Mucosa of descending colon (tissue), 3 donors: ENCODE data around the gene MGAT3. TPM values are rescaled to one million over a fixed set of nuclear protein-coding genes. Genes with fewer than 3 reads are reported as not detected.
A peak's percentile ranks its signal among the peaks of the same experiment; 100 is the strongest.

ENCODE experiments used
- ATAC-seq: fragments of 200-7000 bp; cut with Tn5 transposase; one replicate; pipeline ENCODE4 v1.9.1; 2020; ENCODE audit warnings: mild to moderate bottlenecking, moderate library complexity
- DNase-seq, 3 donors: peaks; one replicate each; pipeline ENCODE4 v3.0.0-alpha.2; 2020
- H3K36me3 ChIP-seq: fragments of 200-600 bp; one replicate; pipeline ENCODE4 v1.8.0; 2021; ENCODE audit warnings: low read depth, mild to moderate bottlenecking
- H3K4me1 ChIP-seq: fragments of 200-600 bp; one replicate; pipeline ENCODE4 v1.8.0; 2021; ENCODE audit warnings: low read depth, mild to moderate bottlenecking
- H3K4me3 ChIP-seq: fragments of 200-600 bp; one replicate; pipeline ENCODE4 v1.8.0; 2021; ENCODE audit warnings: mild to moderate bottlenecking
- H3K9me3 ChIP-seq: fragments of 200-600 bp; one replicate; pipeline ENCODE4 v1.8.0; 2021; ENCODE audit warnings: mild to moderate bottlenecking
- intact Hi-C, 2 donors: fragments of 100-400 bp; cut with DNase I in 1 of 2; cut with micrococcal nuclease in 1 of 2; formaldehyde crosslinking; loops; one replicate each; pipeline versions ENCODE4 v1.11.0 to v1.11.1; 2022; cut with DNase I, micrococcal nuclease
- total RNA-seq, 3 donors: library from RNA; stranded (reverse); fragmentation: NEBNext Ultra II Directional in 2 of 3; extraction: Animal tissue kit (Norgen Biotek cat#: 25700) in 2 of 3; gene quantifications; one replicate each; pipeline versions ENCODE4 v1.2.1 to v1.2.4, GENCODE V29; 2021 to 2023
- TF ChIP-seq, protein P1 (sequence below): fragments of 200-600 bp; IDR thresholded peaks from one replicate; pipeline ENCODE4 v1.8.0; 2022; ENCODE audit warnings: antibody characterized with exemption, mild to moderate bottlenecking
- donor health status: DM: no; HTN: no; CAD: no; lungs with moderate emphysema.
- donor health status: DM: no; HTN: no; CAD: no.
- donor health status: DM: no; HTN: yes; CAD: no.

MGAT3 gene
- total RNA-seq, 3 donors from 2014 or later: 5.1 to 8.5 (median 6.5) TPM

- intact Hi-C loops: no loop called here
- ATAC-seq: peak; percentile 83
- no peaks in the 10 kb centered on the region for H3K36me3 ChIP-seq
- H3K4me1 ChIP-seq: peaks cover 37% of the 10 kb centered on the region
- peak; percentile 79 to 86 (median 82) for DNase-seq
- no peak overlapping the region for H3K4me3 ChIP-seq
- TF ChIP-seq, protein P1, sequence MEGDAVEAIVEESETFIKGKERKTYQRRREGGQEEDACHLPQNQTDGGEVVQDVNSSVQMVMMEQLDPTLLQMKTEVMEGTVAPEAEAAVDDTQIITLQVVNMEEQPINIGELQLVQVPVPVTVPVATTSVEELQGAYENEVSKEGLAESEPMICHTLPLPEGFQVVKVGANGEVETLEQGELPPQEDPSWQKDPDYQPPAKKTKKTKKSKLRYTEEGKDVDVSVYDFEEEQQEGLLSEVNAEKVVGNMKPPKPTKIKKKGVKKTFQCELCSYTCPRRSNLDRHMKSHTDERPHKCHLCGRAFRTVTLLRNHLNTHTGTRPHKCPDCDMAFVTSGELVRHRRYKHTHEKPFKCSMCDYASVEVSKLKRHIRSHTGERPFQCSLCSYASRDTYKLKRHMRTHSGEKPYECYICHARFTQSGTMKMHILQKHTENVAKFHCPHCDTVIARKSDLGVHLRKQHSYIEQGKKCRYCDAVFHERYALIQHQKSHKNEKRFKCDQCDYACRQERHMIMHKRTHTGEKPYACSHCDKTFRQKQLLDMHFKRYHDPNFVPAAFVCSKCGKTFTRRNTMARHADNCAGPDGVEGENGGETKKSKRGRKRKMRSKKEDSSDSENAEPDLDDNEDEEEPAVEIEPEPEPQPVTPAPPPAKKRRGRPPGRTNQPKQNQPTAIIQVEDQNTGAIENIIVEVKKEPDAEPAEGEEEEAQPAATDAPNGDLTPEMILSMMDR: no peak
- no peaks in the 10 kb centered on the region for H3K9me3 ChIP-seq
These were observed 16.1 kb downstream of the MGAT3 start for GRCh38 chr22:39472570-39473556.

- DNase-seq: no peak
- ATAC-seq: no peak
- H3K4me3 ChIP-seq: no peak overlapping the region
- H3K4me1 ChIP-seq: peaks cover 37% of the 10 kb centered on the region
- TF ChIP-seq, protein P1: no peak
- no peaks in the 10 kb centered on the region for H3K9me3 ChIP-seq
- intact Hi-C loops: no loop called here
- H3K36me3 ChIP-seq: no peaks in the 10 kb centered on the region
These were observed 17.0 kb downstream of the MGAT3 start for GRCh38 chr22:39473851-39474250.

DNA sequence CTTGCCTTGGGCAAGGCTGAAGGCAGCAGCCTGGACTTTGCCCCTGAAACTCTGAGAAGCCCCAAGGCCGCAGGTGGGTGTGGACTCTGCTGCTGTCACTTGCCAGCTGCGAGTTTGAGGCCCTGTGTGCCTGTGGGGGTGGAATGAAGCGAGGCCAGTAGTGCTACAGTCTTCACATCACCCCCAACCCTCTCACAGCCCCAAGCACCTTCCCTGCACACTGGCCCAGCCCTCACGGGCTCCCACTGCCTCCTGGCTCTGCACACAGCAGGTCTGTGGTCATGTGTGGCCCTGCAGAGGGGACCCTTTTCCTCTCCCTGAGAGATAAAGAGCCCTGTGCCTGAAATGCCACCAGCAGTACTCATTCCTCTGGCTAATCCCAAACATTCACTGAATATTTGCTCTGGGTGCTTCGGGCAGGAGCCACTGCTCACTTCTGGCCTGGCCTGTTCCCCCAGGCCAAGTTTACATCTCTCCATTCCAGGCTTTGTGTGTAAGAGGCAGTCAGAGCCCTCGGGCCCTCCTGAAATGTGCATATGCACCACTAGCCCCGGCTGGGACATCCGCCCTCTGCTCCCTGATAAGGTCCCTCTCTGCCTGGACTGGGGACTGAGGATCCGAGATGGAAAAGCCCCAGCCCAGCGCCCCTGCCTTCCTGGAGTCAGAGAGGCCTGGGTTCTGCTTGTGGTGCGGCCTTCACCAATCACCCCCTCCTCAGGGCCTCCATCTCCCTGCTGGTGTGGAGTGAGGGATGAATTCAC is 17.7 kb downstream of the MGAT3 start:
- no peaks in the 10 kb centered on the region for H3K36me3 ChIP-seq
- ATAC-seq: peak; percentile 39
- H3K9me3 ChIP-seq: no peaks in the 10 kb centered on the region
- H3K4me3 ChIP-seq: no peak overlapping the region
- peaks cover 37% of the 10 kb centered on the region for H3K4me1 ChIP-seq
- intact Hi-C loops: no loop called here
- TF ChIP-seq, protein P1: no peak
- DNase-seq: peak in 2 of 3 donors; percentile 70 to 74

DNA sequence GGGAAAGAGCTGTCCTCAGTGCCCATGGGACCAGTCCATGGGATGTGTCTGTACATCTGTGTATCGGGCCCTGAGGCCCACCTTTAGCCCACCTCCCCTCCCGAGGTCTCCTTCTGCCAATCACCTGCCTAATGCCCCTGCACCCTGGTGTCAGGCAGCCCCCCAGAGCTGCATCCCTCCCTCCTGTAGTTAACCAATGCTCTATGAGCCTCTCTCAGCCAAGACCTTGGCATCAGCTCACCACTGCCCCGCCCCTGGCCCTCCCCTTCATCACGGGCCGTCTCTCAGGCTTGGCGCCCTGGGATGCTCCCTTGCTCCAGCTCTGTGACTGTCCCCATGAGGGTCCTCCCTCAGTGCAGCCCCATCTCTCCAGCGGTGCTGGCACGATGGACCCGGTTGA is 18.5 kb downstream of the MGAT3 start:
- intact Hi-C loops: no loop called here
- DNase-seq (no peak), ATAC-seq (no peak)
- Histone ChIP-seq H3K4me3 (no peak overlapping the region), H3K4me1 (peaks cover 32% of the 10 kb centered on the region), H3K36me3 (no peaks in the 10 kb centered on the region), H3K9me3 (no peaks in the 10 kb centered on the region)
- TF ChIP-seq, protein P1: no peak

DNA sequence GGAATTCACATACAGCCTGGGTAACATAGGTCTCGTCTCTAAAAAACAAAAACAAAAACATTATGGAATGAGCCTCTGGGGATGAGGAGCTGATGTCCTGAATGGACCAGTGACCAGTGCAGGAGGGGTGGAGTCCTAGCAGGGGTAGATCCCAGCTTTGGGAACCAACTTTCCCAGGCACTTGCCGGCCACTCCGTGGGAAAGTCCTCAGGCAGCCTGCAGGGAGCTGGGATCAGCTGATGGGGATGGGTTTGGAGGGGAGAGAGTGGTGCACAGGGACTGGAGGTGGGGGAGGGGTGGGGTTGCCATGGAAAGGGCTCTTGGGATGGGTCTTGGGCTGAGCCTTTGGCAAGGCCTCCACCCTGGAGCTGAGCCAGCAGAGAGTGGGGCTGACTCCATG is 19.1 kb downstream of the MGAT3 start:
- ATAC-seq (no peak), DNase-seq (no peak)
- TF ChIP-seq, protein P1: no peak
- peaks cover 32% of the 10 kb centered on the region for H3K4me1 ChIP-seq
- H3K9me3 ChIP-seq: no peaks in the 10 kb centered on the region
- no peaks in the 10 kb centered on the region for H3K36me3 ChIP-seq
- H3K4me3 ChIP-seq: no peak overlapping the region
- intact Hi-C loops: no loop called here
